ENCODE data around the gene PLEKHA6.

PLEKHA6 gene

DNA sequence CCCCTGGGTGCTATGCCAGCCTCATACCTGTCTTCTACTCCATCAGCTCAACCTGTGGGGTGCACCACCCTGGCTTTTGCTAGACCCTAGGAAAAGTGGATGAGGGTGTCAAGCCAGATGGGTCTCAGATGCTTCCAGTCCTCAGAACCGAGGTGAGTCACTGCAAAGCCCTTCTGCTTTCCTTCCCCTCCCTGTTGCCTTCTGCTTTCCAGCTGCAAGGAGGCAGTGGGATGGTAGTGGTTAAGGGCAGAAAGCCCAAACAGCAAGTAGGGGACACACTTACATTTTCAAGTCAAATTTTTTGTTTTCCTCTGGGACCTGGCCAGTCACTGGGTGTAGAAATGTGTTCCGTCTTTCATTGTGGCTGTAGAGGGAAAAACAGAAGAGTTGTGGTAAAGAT is 85.3 kb downstream of the PLEKHA6 start:
- peaks cover 35% of the 10 kb centered on the region for H3K4me1 ChIP-seq (ENCODE audit: control insufficient read depth, low read length)
- TF ChIP-seq EZH2phosphoT487 (IDR thresholded peaks at IDR 0.05; ENCODE audit: borderline replicate concordance, low read length) = no peak
- TF ChIP-seq, protein P1, sequence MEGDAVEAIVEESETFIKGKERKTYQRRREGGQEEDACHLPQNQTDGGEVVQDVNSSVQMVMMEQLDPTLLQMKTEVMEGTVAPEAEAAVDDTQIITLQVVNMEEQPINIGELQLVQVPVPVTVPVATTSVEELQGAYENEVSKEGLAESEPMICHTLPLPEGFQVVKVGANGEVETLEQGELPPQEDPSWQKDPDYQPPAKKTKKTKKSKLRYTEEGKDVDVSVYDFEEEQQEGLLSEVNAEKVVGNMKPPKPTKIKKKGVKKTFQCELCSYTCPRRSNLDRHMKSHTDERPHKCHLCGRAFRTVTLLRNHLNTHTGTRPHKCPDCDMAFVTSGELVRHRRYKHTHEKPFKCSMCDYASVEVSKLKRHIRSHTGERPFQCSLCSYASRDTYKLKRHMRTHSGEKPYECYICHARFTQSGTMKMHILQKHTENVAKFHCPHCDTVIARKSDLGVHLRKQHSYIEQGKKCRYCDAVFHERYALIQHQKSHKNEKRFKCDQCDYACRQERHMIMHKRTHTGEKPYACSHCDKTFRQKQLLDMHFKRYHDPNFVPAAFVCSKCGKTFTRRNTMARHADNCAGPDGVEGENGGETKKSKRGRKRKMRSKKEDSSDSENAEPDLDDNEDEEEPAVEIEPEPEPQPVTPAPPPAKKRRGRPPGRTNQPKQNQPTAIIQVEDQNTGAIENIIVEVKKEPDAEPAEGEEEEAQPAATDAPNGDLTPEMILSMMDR (IDR thresholded peaks at IDR 0.05; ENCODE audit: low read depth, low read length, poor library complexity, severe bottlenecking) = no peak
- no peak overlapping the region for H3K4me2 ChIP-seq (ENCODE audit: low read length)
- no peaks in the 10 kb centered on the region for H4K20me1 ChIP-seq (ENCODE audit: control insufficient read depth, insufficient read depth, low read depth, low read length)
- no peaks in the 10 kb centered on the region for H3K9me3 ChIP-seq (ENCODE audit: control insufficient read depth, insufficient read depth, low read length)
- no peaks in the 10 kb centered on the region for H3F3A ChIP-seq (ENCODE audit: control insufficient read depth, insufficient read depth)
- H3K36me3 ChIP-seq (ENCODE audit: control insufficient read depth, low read length) = no peaks in the 10 kb centered on the region
- H3K27ac ChIP-seq (ENCODE audit: low read depth, low read length) = no peak overlapping the region
- peaks cover 67% of the 10 kb centered on the region for H3K27me3 ChIP-seq (ENCODE audit: control insufficient read depth, low read length)
- H3K79me2 ChIP-seq (ENCODE audit: control insufficient read depth, low read length) = no peaks in the 10 kb centered on the region
- H3K4me3 ChIP-seq (ENCODE audit: low read length) = no peak overlapping the region
- no peaks in the 10 kb centered on the region for H3K9me2 ChIP-seq (replicated peaks; ENCODE audit: control insufficient read depth, low read length)

DNA sequence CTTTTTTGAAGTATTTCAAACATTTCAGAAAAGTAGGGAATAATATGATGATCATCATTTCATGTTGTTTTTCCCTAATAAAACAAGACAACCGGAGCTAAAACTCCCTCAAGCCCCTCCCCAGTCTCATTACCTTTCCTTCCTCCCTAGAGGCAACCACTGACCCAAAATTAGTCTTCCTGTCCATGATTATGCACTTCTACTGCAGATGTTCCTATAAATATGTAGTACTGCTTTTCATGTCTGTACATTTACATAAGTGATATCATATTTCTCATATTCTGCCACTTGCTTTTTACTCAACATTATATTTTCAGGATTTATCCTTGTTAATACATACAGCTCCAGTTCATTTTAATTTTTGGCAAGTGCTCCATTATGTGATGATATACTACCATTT is 87.2 kb downstream of the PLEKHA6 start:
- Histone ChIP-seq H3K36me3 (ENCODE audit: control insufficient read depth, low read length) (no peaks in the 10 kb centered on the region), H3K79me2 (ENCODE audit: control insufficient read depth, low read length) (no peaks in the 10 kb centered on the region), H4K20me1 (ENCODE audit: control insufficient read depth, insufficient read depth, low read depth, low read length) (no peaks in the 10 kb centered on the region), H3K4me2 (ENCODE audit: low read length) (peak overlapping the region; percentile 44), H3K4me1 (ENCODE audit: control insufficient read depth, low read length) (peaks cover 40% of the 10 kb centered on the region), H3K27me3 (ENCODE audit: control insufficient read depth, low read length) (peaks cover 61% of the 10 kb centered on the region), H3K9me2 (replicated peaks; ENCODE audit: control insufficient read depth, low read length) (no peaks in the 10 kb centered on the region), H3K4me3 (ENCODE audit: low read length) (peak overlapping the region; percentile 37), H3F3A (ENCODE audit: control insufficient read depth, insufficient read depth) (no peaks in the 10 kb centered on the region), H3K9me3 (ENCODE audit: control insufficient read depth, insufficient read depth, low read length) (no peaks in the 10 kb centered on the region), H3K27ac (ENCODE audit: low read depth, low read length) (no peak overlapping the region)
- TF ChIP-seq EZH2phosphoT487 (IDR thresholded peaks at IDR 0.05; ENCODE audit: borderline replicate concordance, low read length) = no peak
- TF ChIP-seq, protein P1 (IDR thresholded peaks at IDR 0.05; ENCODE audit: low read depth, low read length, poor library complexity, severe bottlenecking) = no peak

DNA sequence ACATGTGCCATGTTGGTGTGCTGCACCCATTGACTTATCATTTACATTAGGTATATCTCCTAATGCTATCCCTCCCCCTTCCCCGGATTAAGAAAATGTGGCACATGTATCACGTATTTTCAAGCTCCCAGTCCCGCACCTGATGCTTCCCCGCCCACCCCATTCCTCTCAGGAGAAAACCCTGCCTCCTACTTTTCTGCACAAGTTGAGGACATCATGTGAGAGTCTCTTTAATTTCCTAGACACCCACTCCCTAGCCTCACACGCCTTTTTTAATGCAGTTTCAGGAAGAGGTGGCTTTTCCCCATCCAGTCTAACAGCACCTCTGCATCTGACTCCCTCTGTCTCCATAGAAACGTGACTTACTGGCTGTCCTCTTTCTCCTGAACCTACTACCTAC is 87.8 kb downstream of the PLEKHA6 start:
- H3K36me3 ChIP-seq (ENCODE audit: control insufficient read depth, low read length) = no peaks in the 10 kb centered on the region
- no peaks in the 10 kb centered on the region for H3K9me2 ChIP-seq (replicated peaks; ENCODE audit: control insufficient read depth, low read length)
- H3K27ac ChIP-seq (ENCODE audit: low read depth, low read length) = no peak overlapping the region
- no peaks in the 10 kb centered on the region for H4K20me1 ChIP-seq (ENCODE audit: control insufficient read depth, insufficient read depth, low read depth, low read length)
- no peaks in the 10 kb centered on the region for H3F3A ChIP-seq (ENCODE audit: control insufficient read depth, insufficient read depth)
- H3K9me3 ChIP-seq (ENCODE audit: control insufficient read depth, insufficient read depth, low read length) = no peaks in the 10 kb centered on the region
- H3K4me3 ChIP-seq (ENCODE audit: low read length) = peak overlapping the region; percentile 37
- H3K79me2 ChIP-seq (ENCODE audit: control insufficient read depth, low read length) = no peaks in the 10 kb centered on the region
- TF ChIP-seq, protein P1 (IDR thresholded peaks at IDR 0.05; ENCODE audit: low read depth, low read length, poor library complexity, severe bottlenecking) = no peak
- no peak for TF ChIP-seq EZH2phosphoT487 (IDR thresholded peaks at IDR 0.05; ENCODE audit: borderline replicate concordance, low read length)
- peak overlapping the region; percentile 44 for H3K4me2 ChIP-seq (ENCODE audit: low read length)
- H3K4me1 ChIP-seq (ENCODE audit: control insufficient read depth, low read length) = peaks cover 40% of the 10 kb centered on the region
- H3K27me3 ChIP-seq (ENCODE audit: control insufficient read depth, low read length) = peaks cover 62% of the 10 kb centered on the region

DNA sequence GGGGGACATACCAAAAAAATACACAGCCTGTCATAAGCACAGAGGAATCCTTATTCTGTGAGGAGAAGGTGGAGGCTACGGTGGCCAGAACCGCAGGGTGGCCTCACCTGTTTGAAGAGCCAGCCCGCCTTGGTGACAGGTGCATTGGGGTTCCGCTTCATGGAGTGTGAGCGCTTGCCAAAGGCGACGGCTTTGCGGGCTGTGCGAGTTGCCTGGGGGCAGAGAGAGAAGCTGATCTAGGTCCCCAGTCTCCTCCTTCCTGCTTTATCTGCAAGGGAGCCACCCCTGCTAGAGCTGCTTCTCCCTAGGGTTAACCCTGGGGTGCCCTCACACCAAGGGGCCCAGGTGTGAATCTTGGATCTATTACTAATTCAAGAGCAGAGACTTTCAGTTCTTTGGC is 91.6 kb downstream of the PLEKHA6 start:
- H3K4me1 ChIP-seq (ENCODE audit: control insufficient read depth, low read length) = peaks cover 29% of the 10 kb centered on the region
- no peak overlapping the region for H3K27ac ChIP-seq (ENCODE audit: low read depth, low read length)
- H3K4me3 ChIP-seq (ENCODE audit: low read length) = no peak overlapping the region
- peaks cover 67% of the 10 kb centered on the region for H3K27me3 ChIP-seq (ENCODE audit: control insufficient read depth, low read length)
- H3K79me2 ChIP-seq (ENCODE audit: control insufficient read depth, low read length) = no peaks in the 10 kb centered on the region
- H4K20me1 ChIP-seq (ENCODE audit: control insufficient read depth, insufficient read depth, low read depth, low read length) = no peaks in the 10 kb centered on the region
- no peak overlapping the region for H3K4me2 ChIP-seq (ENCODE audit: low read length)
- H3K9me3 ChIP-seq (ENCODE audit: control insufficient read depth, insufficient read depth, low read length) = no peaks in the 10 kb centered on the region
- no peaks in the 10 kb centered on the region for H3F3A ChIP-seq (ENCODE audit: control insufficient read depth, insufficient read depth)
- no peaks in the 10 kb centered on the region for H3K9me2 ChIP-seq (replicated peaks; ENCODE audit: control insufficient read depth, low read length)
- H3K36me3 ChIP-seq (ENCODE audit: control insufficient read depth, low read length) = no peaks in the 10 kb centered on the region
- TF ChIP-seq EZH2phosphoT487 (IDR thresholded peaks at IDR 0.05; ENCODE audit: borderline replicate concordance, low read length) = no peak
- TF ChIP-seq, protein P1 (IDR thresholded peaks at IDR 0.05; ENCODE audit: low read depth, low read length, poor library complexity, severe bottlenecking) = no peak

Measured in DOHH2 (cell line).